ENCODE measurements around the gene POLK.
"Not testable (repeated sequence)": the region's sequence is repeated elsewhere in the genome, so short reads cannot be mapped to it uniquely, and the experiment has no call there.

POLK gene

DNA sequence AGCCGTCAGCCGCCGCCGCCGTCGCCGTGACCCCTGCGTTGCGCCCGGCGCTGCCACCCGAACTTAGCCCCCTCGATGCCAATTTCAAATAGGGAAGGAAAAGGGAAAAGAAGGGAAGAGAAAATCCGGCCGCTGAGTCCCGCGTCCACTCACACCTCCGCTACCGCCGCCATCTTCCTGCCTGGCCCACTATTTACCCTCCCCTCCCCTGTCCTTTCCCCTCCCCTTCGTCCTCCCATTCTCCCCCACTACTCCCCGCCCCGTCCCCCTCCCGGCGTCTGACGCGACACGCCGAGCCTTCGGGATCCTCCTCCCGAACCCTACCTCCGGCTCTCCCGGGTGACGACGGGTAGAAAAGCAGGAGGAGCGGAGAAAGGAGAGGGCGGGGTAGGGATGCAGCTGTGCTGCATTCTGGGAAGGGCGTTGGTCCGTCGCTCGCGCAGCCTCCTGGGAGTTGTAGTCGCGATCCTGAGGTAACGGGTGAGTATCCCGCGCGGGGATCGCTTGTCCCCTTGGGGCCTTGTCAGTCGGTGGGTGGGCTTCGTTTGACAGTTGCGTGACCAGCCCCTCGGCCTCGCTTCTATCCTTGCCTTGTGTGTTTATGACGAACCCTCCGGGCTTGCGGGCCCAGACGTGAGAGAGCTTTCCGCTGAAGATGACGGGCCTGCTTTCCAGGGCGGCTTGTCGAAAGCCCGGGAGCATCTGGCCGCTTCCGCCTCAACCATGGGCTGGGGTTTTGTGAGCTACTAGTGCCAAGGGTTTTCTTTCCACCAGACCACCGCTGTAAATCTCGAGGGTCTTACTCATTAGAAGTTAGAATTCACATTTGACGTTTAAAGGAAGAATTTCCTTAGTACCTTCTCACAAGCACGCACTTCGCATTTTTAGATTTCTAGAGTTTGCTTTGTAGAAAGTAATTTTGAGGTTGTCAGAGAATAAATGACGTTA lies at the start of gene POLK, which contains the start of gene CERT1:
TSS of gene POLK (plus strand) at position 457 of the 948 bp plus-strand sequence.
TSS of gene CERT1 (minus strand) at position 195 of the 948 bp plus-strand sequence. CDS start 422 bp downstream, outside the sequence.
- DNase-seq = peak; percentile 83

DNA sequence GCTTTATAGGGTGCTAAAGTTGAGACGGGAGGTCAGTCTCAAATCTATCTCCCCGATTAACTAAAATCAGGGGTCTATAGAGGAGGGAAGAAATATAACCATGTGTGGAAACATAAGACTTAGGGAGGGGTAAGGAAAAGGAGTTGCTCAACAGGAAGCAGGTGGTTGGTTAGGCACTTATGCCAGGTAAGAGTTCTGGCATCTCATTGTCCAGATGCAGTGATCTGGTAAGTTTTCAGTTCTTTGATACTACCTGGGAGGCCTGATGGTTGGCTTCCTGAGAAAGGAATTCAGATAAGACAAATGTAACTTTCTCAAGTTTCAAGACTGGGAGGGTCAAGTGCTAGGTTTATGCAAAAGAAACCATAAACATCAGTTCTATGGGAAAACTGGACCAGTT lies 48.0 kb upstream of the POLK start:
- DNase-seq = no peak

DNA sequence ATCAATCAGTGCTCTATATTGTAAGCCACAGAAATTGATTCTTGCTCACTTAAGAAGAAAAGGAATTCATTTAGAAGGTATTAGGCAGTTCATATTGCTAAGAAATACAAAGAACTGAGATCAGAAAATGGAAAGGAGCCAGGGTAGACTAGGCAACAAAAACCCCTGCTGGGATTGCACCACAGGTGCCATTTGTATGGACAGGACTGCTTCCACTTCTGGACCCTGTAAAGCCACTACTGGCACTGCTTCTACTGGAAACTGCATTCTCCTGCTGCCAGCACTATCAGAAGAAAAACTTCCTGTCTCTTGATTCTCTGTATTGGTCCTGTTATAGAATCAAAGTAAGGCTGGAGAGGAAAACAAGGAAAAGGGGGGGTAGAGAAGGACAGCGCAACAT lies 46.2 kb upstream of the POLK start:
- no peak for DNase-seq

DNA sequence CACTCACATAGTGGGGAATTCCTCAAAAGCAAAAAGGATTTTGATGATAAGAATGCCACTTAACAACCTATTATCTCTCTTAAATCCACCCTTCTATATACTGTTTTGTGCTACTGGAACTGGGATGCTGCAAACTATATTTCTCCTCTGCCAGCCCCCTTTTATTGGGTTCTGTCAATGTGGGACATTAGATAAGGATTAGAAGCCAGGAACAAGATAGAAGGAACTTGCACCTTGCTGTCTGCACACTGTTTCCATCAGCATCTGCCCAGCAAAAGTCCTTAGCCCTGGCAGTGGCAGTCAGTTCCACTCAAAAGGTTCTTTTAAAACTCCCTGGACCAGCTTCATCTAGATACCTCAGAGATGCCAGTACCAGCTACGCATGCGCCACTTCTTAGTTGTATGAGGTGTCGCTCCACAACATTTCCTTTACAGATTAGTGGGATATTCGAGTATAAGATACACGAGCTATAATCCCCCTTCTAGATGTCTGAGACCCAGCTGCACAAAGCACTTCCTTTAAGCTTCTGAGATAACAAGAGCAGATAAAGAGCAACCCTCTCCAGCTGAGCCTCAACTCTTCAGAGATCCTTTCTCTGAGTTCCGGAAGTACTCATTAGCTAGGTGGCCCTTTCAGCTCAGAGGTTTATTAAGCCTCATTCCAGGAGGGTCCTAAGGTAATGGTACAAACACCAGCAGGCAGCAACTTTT lies 45.5 kb upstream of the POLK start:
- no peak for DNase-seq

DNA sequence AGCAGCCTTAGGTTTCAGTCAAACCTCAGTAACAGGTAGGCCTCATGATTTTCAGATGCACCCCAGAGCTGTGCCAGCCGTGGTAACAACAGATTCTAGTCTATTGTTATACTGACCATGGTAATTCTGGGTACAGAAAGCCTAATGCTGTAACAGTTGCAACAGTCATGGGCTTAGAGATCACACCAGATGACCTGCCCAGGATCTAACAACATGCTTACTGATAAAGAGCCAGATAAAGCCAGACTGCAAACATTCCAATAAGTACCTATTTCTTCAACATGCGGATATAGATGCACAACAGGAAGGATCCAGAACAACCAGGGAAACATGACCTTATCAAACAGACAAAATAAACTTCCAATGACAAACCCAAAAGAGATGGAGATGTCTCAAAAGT lies 43.1 kb upstream of the POLK start:
- DNase-seq = no peak

DNA sequence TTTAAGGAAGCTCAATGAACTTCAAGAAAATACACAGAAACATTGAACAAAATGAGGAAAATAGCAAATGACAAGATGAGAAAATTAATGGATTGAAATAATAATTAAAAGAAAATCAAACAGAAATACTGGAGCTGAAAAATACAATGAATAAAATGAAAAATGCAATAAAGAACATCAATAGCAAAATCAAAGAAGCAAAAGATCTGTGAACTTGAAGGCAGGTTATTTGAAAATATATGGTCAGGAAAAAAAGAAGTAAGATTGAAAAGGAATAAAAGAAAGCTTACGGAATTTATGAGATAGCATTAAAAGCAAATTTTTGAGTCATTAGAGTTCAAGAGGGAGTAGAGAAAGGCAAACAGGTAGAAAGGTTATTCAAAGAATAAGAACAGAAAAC lies 42.7 kb upstream of the POLK start:
- DNase-seq = no peak

DNA sequence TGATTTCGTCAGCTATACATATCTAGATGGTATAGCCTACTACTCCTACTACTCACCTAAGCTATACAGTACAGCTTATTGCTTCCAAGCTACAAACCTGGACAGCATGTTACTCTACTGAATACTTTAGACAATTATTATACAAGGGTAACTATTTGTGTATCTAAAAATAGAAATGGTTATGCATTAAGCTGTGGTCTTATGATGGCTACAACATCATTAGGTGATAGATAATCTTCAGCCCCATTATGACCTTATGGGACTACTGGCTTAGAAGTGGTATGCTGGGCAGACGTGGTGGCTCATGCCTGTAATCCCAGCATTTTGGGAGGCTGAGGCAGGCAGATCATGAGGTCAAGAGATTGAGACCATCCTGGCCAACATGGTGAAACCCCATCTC lies 40.5 kb upstream of the POLK start:
- DNase-seq = no peak

DNA sequence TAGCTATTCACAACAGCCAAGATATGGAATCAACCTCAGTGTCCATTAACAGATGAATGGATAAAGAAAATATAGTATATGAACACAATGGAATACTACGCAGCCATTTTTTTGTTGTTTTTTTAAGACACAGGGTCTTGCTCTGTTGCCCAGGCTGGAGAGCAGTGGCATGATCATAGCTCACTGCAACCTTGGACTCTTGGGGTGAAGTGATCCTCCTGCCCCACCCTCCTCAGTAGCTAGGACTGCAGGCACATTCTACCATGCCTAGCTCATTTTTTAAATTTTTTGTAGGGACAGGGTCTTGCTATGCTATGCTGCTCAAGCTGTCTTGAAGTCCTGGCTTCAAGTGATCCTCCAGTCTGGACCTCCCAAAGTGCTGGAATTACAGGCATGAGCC lies 38.7 kb upstream of the POLK start:
- no peak for DNase-seq

DNA sequence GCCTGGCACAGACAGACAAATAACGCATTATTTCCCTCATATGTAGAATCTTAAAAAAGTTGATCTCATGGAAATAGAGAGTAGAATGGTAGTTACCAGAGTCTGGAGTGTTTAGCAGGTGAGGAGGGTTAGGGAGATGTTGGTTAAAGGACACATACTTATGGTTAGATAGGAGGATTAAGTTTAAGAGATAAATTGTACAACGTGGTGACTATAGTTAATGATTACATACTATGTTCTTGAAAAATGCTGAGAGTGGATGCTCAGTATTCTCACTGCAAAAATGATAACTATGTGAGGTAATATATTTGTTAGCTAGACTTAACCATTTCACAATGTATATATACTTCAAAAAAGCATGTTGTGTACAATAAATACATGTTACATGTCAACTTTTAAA lies 38.2 kb upstream of the POLK start:
- DNase-seq = no peak

DNA sequence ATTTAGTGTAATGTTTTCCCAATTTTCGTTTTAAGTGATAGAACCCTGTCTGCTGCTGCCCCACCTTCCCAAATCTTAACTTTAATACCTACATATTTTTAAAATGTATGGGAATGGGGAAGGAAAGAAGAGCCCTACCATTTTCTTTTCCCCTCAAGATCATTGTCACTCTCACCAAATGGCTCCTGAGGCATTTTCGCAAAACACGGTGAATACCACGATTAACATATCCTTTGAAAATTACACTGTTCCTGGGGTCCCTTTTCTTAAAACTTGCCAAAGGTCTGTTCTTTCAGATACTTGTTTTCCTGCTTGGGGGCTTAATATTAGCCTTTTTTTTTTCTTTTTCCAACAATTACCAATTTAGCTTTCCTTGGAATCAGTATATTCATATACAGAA lies 36.3 kb upstream of the POLK start:
- no peak for DNase-seq

DNA sequence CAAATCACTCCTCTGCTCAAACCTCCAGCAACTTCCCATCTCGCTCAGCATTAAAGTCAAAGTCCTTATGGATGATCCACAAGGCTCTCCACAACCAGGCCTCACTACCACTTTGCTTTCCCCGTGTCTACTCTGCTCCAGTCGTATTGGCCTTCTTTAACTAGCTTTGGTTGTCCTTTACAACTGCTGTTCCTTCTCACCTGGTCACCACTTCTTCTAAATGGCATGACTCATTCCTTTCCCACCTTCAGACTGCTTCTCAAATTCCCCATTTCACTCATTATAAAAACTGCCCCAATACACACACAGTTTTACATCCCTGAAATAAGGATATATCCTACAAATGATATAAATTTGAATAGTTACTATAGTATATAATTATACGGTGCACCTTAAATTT lies 30.7 kb upstream of the POLK start:
- DNase-seq = no peak

DNA sequence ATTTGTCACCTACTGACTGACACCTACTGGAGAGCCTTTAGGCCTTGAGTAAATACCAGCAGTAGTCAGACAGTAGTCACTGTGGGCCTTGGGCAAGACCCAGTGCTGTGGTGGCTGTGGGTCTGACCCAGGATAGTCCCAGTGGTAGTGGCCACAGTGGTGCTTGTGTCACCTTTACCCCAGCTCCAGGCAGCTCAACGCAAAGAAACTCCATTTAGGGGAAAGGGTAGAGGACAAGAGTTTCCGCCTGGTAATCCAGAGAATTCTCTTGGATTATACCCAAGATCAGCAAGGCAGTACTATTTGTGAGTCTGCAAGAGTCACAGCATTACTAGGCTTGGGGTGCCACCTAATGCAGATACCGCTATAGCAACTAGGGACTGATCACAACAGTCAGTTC lies 29.2 kb upstream of the POLK start:
- DNase-seq = no peak

DNA sequence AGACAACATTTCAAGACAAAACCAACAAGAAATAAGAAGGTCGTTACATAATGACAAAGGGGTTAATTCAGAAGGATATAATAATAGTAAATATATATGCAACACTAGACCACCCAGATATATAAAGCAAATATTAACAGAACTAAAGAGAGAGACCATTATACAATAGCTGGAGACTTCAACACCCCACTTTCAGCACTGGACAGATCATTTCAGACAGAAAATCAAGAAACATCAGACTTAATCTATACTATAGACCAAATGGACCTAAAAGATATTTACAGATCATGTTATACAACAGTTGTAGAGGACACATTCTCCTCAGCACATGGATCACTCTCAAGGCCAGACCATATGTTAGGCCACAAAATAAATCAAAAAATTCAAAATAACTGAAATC lies 27.1 kb upstream of the POLK start:
- no peak for DNase-seq

DNA sequence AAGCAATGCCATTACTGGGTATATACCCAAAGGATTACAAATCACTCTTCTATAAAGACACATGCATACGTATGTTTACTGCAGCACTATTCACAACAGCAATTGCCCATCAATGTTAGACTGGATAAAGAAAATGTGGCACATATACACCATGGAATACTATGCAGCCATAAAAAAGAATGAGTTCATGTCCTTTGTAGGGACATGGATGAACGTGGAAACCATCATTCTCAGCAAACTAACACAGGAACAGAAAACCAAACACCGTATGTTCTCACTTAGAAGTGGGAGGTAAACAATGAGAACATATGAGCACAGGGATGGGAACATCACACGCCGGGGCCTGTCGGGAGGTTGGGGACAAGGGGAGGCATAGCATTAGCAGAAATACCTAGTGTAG lies 21.8 kb upstream of the POLK start:
- not testable (repeated sequence) for DNase-seq

DNA sequence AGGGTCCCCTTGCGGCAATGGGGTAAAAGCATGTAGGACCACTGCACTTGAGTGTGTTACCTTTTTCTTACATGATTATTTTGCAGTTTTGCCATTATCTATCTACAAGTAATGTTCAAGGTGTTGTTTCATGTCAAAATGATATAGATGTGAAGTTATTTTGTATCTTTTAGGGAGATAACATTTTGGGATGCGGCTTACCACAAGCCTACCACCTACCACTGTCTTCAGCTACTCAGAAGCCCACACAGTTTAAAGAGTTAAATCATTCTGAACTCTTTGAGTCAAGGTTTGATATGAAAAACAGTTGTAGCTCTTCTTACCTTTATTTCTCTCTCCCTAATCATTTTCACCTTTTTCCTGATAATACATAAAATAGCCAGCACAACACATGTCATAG lies 20.1 kb upstream of the POLK start:
- DNase-seq = no peak

DNA sequence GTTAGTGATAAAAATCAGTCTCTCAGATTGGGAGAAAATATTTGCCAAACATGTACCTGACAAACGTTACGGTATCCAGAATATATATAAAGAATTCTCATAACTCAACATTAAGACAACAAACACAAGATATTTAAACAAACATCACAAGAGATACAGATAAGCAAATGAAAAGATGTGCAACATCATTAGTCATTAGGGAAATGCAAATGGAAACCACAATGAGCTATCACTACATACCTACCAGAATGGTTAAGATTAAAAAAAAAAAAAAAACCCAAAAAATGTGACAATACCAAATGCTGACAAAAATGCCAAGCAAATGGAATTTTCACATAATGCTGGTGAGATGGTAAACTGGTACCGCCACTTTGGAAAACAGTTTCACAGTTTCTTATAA lies 15.7 kb upstream of the POLK start:
- DNase-seq = no peak

DNA sequence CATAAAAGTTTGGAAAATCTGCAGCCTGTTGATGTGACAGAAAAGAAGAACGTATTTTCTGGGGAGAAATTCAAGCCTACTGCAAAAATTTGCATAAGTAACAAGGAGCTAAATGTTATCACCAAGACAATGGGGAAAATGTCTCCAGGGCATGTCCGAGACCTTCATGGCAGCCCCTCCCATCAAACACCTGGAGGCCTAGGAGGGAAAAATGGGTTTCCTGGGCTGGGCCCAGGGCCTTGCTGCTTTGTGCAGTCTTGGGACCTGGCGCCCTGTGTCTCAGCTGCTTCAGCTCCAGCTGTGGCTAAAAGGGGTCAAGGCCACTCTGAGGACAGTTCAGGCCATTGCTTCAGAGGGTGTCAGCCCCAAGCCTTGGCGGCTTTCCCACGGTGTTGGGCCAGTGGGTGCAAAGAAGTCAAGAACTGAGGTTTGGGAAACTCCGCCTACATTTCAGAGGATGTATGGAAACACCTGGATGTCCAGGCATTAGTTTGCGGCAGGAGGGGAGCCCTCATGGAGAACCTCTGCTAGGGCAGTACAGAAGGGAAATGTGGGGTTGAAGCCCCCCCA lies 13.4 kb upstream of the POLK start:
- DNase-seq = no peak

DNA sequence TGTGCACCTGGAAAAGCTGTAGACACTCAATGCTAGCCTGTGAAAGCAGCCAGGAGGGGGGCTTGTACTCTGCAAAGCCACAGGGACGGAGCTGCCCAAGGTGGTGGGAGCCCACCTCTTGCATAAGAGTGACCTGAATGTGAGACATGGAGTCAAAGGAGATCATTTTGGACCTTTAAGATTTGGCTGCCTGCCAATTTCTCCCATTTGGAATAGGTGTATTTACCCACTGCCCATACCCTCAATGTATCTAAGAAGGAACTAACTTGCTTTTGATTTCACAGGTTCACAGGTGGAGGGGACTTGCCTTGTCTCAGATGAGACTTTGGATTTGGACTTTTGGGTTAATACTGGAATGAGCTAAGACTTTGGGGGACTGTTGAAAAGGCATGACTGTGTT lies 12.8 kb upstream of the POLK start:
- not testable (repeated sequence) for DNase-seq

DNA sequence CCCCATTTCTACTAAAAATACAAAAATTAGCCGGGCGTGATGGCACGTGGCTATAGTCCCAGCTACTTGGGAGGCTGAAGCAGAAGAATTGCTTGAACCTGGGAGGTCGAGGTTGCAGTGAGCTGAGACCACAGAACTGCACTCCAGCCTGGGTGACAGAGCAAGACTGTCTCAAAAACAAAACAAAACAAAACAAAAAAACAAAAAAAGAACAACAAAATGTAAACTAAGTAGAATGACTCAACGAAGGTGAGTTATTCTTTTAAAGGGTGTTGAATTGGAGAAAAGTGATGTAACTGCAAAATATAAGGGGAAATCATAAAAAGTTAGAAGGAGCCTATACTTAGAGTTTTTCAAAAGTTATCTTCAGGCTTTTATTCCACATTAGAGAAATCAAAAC lies 6.6 kb upstream of the POLK start:
- not testable (repeated sequence) for DNase-seq

DNA sequence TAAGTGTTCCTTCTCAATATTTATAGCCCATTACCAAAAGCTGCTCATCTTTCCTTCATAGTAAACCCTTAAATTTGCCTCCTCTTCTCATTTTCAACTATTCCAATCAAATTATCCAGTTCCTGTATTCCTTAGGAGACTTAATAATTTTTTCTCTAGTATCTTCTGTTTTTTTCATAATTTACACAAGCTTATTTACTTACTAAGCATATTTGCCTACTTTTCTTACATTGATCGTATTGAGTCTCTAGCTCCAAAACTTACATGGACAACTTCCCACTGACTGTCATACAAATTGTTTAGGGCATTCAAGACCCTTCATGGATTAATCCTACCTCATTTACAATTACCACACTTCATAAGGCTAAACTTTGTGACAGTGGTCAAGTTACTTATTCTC lies 3.9 kb upstream of the POLK start:
- no peak for DNase-seq

DNA sequence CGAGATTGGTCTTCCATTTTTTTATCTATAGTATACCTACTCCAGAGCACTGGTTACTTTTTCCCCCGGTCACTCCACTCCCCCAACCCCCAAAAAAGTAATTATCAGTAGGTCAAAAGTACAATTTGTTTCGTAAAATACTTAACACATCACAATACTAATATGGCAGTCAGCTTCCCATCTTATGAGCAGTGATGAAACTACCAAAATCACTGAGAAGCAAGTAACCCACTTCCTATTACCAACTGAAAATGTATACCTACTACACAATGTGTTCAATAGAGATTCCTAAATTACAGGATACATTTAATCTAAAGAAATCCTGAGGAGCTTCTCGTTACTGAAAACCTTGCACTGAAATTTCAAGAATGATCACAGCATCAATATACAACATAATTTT lies 2.1 kb upstream of the POLK start:
- no peak for DNase-seq

DNA sequence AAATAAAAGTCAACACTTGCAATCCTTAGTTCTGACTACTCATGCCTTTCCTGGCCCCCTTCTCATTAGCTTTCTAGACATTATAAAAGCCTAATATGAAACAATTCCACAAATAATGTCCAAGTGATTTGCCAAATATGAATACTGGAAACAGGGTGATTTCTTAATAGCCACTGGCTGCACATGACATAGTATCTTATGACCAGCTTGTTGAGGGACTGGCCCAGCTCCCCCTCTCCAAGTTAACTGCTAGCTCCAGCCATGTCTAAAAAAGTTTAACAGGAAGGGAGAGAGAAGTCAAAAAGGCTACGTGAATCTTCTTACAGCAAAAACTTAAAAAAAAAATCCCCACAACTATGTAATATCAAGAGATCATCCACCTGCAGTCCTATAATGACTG lies 1.7 kb upstream of the POLK start:
- no peak for DNase-seq

DNA sequence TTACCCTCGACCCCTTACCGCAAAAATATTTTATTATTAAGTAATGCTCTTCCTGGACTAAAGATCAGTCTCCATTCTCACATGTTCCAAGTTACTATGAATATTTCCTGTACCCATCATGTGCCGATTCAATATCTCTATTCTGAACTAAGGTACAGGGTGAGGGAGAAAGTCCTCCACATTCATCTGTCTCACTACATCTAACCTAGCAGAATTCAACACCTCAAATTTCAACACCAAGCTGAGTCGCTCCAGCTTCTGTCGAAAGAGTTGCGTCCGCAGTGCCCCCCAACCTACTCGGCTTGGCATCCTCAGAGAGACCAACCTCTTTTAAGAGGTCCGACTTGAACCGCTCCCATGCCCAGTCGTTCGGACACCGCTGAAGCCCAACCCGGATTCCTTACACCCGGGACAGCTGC lies 1.3 kb upstream of the POLK start:
- DNase-seq = no peak
